ENCODE data around the gene NPBWR2. TPM values are rescaled to one million over a fixed set of nuclear protein-coding genes. Genes with fewer than 3 reads are reported as not detected.

Gene NPBWR2
- polyA plus RNA-seq, 1 donor = not detected

DNA sequence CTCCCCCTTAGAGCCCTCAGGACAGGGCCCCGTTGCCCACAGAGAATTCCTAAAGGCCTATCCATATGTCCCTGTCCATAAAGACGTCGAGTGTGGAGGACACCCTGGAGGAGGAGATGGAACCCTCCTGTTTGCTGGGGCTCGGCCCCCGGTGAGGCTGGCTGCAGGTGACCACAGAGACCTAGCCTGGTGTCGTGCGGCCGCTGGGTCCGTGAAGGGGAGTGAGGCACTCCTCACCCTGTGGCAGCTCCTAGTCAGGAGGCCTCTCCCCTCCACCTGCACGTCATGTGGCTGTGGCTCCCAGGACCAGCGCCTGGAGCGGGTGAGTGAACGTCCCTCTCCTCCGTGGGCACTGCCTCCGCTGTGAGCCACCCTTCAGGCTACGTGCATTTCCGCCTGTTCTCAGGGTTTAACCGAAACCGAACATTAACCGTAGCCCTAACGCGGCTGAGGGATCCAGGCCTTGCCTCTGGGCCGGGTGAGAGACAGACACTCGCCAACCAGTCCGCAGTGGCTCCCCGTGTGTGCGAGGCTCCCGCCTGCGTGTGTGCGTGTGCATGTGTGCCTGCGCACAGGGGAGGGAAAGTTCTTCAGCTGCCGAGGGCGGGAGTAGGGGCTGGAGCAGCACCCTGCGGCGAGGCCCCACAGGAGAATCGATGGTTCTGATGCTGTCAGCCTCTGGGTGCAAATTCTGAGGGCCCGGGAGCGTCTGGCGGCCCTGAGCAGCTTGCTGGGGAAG lies 50.3 kb downstream of the NPBWR2 start:
- no peak for DNase-seq

DNA sequence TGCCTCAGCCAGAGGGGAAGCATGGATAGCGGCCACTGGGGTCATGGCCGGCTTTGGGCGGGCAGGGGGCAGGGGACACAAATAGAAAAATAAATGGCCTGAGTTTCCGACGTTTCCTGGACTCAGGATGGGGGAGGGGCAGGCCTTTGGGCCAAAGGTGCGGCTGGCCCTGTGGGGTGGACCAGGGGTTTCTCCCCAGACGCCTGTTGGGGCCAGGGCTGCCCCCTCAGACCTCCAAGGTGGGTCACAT lies 50.8 kb downstream of the NPBWR2 start:
- no peak for DNase-seq

DNA sequence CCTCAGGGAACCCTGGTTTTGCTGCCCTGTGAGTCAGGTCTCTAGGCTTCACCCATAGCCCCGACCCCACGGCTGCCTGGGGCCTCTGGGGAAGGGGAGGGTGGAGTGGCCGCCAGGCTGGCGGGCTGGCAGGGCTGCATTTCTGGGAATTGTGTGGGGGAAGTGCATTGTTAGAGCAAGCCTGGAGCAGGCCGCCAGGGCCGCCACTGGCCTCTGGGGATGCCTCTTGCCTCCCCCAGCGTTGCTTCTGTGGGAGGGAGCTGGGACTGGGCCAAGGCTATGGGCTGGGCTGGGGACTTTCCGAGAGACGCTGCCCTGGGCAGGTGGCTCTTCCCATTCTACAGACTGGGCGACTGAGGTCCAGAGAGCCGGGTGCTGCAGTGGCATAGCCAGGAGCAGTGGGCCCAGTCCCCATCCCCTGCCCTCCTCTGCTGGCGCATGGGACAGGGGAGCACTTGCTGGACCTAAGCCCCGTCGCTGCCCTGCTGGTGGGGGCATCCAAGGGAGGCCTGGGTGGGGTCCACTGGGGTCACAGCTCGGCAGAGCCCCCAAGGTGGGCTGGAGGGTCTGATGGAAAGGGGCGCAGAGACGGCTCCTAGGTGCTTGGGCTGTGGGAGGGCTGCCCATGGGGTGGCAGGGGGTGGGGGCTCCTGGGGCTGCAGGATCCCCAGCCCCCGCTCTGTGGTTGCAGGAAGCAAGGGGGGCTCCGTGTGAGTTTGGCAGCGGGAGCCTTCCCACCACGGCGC lies 51.3 kb downstream of the NPBWR2 start:
- DNase-seq = no peak

- DNase-seq = no peak
Measured at GRCh38 chr20:64055396-64055892, 51.9 kb downstream of the NPBWR2 start.

DNA sequence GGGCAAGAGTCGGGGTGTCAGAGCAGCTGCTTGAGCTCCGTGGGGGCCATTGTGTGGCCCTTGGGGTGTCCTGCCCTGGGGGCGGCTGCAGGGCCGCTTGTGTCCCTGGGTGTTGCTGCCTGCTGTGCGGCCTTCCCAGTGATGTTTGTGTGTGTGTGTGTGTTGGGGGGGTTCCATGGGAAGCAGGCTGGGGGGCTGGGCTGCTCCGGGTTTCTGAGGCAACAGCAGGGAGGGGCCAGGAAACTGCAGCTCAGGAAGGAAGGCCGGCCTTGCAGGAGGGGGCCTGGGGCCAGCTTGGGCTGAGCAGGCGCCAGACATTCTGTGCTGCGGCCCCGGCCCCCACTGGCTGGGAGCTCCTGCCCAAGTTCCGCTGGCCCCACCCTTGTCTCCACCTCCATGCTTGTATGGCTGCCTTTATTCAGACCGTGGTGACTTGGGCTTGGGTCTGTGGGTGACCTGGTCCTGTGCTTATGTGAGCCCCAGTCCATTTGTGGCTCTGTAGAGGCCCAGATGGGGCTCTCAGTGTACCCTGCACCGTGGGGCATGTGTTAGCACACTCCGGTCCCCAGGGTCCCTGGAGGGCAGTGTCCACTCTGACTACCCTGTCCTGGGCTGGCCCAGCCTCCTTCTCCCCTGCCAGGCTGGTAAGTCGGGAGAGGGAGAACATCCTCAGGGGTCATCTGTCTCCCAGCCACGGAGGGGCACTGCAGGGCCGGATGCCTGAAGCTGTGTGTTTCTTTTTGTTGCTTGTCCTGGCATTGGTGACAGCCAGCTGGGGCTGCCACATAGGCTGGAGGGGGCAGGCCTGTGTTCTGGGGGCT lies 53.3 kb downstream of the NPBWR2 start:
- peak; percentile 59 for DNase-seq

Other genes starting within 250 kb of the NPBWR2 start
- gene ABHD16B, start 246.1 kb downstream of the NPBWR2 start, polyA plus RNA-seq (ENCODE audit: insufficient read length) = not detected
- gene TPD52L2, start 242.3 kb downstream of the NPBWR2 start, polyA plus RNA-seq (ENCODE audit: insufficient read length) = 84.6 TPM
- 26.4 TPM for gene DNAJC5, start 212.4 kb downstream of the NPBWR2 start, polyA plus RNA-seq (ENCODE audit: insufficient read length)
- 51.0 TPM for gene UCKL1, start 151.1 kb downstream of the NPBWR2 start, polyA plus RNA-seq (ENCODE audit: insufficient read length)
- gene ZNF512B, start 137.6 kb downstream of the NPBWR2 start, polyA plus RNA-seq (ENCODE audit: insufficient read length) = 24.7 TPM
- gene SAMD10, start 127.9 kb downstream of the NPBWR2 start, polyA plus RNA-seq (ENCODE audit: insufficient read length) = 7.5 TPM
- 81.6 TPM for gene PRPF6, start 126.4 kb downstream of the NPBWR2 start, polyA plus RNA-seq (ENCODE audit: insufficient read length)
- gene C20orf204, start 71.4 kb downstream of the NPBWR2 start, polyA plus RNA-seq (ENCODE audit: insufficient read length) = 0.95 TPM
- gene SOX18, start 57.9 kb downstream of the NPBWR2 start, polyA plus RNA-seq (ENCODE audit: insufficient read length) = 4.5 TPM
- 74.7 TPM for gene TCEA2, start 44.4 kb downstream of the NPBWR2 start, polyA plus RNA-seq (ENCODE audit: insufficient read length)
- 3.6 TPM for gene RGS19, start 28.0 kb downstream of the NPBWR2 start, polyA plus RNA-seq (ENCODE audit: insufficient read length)
- 1.1 TPM for gene OPRL1, start 27.5 kb downstream of the NPBWR2 start, polyA plus RNA-seq (ENCODE audit: insufficient read length)
- gene LKAAEAR1, start 23.2 kb downstream of the NPBWR2 start, polyA plus RNA-seq (ENCODE audit: insufficient read length) = not detected
- 0.33 TPM for gene MYT1, start 56.9 kb upstream of the NPBWR2 start, polyA plus RNA-seq (ENCODE audit: insufficient read length)
- gene PCMTD2, start 148.2 kb upstream of the NPBWR2 start, polyA plus RNA-seq (ENCODE audit: insufficient read length) = 211 TPM

Data from left kidney (tissue), 2 donors.